NCI-H82 (cell line): Measurements from ENCODE around the gene MTURN.
A peak's percentile ranks its signal among the peaks of the same experiment; 100 is the strongest.

Experiments used
- DNase-seq: peaks from one replicate; lab custom pipeline; 2025; lab: John Stamatoyannopoulos, UW

MTURN gene

DNA sequence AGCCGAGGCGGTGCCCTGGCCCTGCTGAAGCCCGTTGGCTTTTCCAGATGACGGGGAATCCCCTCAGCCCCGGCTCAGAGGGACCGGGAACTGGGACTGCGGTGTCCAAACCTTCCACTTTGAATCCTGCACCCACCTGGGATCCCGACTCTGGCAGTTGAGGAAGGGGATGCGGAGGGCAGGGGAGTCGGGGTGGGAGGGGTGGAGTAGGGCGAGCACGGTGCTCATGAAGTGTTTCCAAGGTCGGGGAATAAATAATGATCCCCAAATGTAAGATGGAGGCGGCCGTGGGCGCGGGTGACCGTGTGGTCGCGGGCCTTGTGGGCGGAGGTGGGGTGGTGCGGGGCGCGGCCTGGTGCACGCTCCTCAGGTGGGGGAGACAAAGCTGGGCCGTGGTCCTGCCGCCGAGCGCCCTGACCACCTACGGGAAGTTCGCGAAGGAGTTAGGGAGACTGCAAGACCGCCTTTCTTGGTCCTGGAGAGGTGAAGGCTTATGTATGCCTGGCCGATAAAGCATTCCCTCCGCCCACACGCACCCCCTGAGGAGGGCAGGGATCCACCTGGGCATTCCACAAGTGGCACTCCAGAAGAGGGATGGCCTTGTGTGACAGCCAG lies 1.4 kb downstream of the MTURN start:
- peak; percentile 33 for DNase-seq

- DNase-seq, result no peak
These were observed 2.1 kb downstream of the MTURN start for GRCh38 chr7:30136743-30137485.

- no peak for DNase-seq
These were observed 5.1 kb downstream of the MTURN start for GRCh38 chr7:30139836-30140384.

DNA sequence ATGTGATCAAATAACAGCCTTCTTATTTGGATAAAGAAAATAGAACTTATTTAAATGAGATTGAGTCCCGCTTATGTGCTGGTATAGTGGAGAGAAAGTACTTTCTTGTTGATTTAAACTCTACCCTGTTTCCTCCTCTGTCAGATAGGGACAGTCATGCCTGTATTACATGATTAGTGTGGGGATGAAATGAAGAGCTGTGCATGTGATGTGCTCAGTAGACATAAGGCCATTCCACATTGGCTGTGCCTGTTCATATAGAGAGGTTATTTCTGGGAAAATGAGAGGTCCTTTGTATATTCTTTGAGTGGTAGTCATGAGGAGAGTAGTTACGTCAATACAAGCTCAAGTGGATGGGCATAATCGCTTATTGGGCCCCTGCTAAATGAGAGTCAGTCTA lies 5.7 kb downstream of the MTURN start:
- no peak for DNase-seq

DNA sequence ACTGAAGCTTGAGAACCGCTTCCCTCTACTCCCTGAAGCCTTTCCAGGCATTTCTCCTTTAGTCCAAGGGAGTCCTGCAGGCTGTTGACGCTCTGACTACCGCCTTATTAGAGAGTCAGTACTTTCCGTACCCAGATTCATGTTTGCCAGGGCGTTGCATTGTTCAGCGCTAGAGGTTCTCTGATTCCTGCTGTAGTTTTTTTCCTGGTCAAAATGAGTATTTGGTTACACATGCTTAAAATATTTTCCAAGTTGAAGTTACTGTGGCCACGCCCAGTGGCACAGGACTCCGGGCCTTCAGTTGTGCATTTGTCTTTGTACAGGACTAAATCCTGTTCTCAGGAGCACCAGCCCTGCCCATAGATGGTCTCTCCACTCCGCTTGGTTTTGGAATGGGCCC lies 7.9 kb downstream of the MTURN start:
- DNase-seq, result peak; percentile 6

GRCh38 chr7:30143748-30144251 lies 9.0 kb downstream of the MTURN start:
- peak; percentile 93 for DNase-seq

GRCh38 chr7:30144657-30145306 lies 10.0 kb downstream of the MTURN start:
- peak; percentile 43 for DNase-seq

DNA sequence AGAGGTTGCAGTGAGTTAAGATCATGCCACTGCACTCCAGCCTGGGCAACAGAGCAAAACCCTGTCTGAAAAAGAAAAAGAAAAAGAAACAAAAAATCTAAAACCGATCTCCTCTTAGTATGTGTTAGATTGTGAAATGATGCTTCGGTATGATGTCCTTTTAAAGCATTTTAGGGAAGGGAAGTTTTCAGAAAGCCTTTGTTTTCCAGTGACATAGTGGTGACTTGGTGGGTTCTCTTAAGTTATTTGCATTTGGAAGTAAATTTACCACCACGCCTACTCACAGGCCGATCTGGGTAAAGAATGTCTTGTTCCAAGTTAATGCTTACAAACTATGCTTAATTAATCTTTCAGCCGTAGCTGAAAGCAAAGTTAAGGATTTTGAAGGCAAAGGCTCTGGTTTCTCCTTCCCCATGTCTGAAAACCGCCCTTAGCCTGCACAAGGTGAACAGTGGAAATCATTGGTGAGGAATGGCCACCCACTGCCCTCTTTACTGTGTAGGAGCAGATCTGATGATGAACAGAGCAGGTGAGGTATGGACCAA lies 10.7 kb downstream of the MTURN start:
- no peak for DNase-seq

- peak; percentile 29 for DNase-seq
These were observed 11.4 kb downstream of the MTURN start for GRCh38 chr7:30146127-30146612.

DNA sequence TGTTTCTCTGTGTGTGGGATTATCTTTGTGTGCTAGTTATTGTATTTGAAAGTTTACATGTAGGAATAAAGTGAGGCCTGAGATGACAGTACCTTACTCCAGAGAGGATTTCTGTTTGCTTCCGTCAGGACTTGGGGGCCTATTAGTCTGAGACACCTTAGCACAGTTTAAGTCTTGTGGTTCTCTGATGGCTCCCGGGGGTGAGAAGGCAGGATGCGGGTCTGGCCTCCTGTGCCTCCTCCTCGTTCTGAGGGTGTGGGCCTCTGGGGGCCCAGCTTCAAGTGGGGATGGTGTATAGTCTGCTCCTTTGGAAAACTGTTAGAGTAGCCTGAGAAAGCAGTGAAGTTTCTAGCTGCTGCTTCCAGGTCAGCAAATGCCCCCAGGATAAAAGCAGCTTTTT lies 12.4 kb downstream of the MTURN start:
- no peak for DNase-seq

- DNase-seq, result no peak
These were observed 13.0 kb downstream of the MTURN start for GRCh38 chr7:30147785-30148184.

DNA sequence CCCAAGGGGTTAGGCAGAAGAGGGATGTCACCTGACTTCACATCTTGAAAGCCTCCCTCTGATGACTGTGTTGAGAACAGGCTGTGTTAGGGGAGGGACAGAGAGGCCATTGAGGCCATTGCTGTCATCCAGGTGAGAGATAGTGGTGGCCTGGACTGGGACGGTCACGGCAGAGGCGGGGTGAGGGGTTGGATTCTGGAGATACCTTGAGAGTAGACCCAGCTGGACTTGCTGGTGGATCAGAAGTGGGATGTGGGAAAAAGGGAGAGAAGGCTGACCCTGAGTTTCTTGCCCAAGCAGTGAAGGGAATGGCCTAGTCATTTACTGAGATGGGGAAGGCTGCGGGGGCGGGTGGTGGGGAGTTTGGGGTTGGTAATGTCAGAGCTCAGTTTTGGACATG lies 13.6 kb downstream of the MTURN start:
- no peak for DNase-seq

DNA sequence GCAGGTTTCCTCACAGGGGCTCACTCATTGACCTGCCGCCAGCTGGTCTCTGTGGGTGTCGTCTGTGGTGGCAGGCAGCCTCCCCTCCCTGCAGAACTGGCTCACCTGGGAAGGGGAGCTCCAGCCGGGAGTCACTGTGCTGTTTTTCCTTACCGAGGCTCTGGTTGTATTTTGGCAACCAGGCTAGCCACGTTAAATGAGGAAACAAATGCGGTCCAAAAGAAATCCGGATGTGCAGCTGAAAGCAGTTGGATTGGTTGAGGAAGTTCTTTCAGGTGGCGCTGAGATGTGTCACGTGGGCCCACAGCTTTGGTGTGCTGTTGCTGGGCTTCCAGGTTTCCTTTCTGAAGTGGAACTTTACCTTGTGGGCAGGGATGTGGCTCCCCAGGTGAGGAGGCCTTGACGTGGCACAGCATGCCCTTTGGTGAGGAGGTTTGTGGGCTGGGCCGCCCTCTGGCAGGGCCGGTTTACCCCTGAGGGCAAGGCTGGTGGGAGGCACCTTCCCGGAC lies 14.2 kb downstream of the MTURN start:
- DNase-seq, result no peak

DNA sequence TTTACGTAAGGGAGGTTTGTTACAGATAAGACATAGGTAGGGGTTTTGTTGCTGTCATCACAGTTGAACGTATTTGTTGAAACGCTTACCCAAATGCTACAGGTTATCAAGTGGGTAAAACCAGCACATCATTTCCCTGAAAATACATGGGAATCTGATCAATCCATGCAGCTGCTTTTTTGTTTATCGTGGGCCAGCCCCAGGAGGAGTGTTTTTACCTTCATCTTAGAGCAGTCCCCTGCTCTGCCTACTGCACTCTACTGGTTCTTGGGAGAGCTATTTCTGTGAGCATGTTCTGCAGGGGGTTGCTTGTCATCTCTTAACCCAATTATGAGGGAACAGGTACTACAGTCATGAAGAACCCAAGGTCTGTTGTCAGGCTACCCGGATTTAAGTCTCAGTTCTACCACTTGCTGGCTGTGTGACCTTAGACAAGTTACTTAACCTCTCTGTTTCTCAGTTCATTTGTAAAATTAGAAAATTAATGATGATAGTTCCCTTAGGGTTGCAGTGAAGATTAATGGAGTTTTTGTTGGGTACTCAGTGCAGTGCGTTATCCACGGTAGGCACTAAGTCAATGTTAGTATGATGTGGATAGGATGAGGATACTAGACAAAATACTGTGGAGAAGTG lies 15.0 kb downstream of the MTURN start:
- DNase-seq, result no peak

GRCh38 chr7:30150711-30151110 lies 15.9 kb downstream of the MTURN start:
- DNase-seq, result no peak

- peak; percentile 3 for DNase-seq
These were observed 19.4 kb downstream of the MTURN start for GRCh38 chr7:30154111-30154587.

DNA sequence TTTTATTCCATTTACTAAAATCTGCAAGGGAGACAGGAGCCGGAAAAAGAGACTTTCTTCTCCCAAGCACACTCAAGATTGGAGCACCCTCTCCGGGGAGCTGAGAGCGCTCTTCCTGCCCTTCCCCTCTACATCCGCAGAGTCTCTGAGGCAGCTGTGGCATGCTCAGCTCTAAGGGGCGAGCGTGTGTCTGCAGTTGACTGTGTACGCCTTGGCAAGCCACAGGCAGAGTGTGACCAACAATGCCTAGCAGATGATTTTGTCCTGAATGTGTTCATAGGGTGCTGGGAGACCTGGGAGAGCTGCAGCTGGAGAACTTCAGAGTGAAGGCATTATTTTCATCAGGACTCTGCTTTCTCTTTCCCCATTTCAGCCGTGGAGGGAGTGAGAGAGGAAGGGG lies 20.7 kb downstream of the MTURN start:
- no peak for DNase-seq

DNA sequence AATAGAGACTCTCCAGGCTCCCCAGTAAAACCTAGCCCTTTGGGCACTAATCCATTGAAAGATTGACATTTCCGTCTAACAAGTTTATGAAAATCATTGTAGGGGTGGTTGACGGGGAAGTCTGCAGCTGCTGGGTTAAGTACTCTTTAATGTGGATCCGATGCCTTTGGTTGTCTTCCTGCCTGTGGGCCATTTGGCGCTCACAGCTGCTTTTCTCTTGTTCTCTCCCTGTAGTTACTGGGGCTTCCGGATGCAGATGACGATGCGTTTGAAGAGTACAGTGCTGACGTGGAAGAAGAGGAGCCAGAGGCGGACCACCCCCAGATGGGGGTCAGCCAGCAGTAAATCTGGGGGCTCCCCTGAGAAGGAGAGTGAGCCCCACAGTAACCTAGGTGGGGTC lies 22.4 kb downstream of the MTURN start:
- DNase-seq, result no peak

DNA sequence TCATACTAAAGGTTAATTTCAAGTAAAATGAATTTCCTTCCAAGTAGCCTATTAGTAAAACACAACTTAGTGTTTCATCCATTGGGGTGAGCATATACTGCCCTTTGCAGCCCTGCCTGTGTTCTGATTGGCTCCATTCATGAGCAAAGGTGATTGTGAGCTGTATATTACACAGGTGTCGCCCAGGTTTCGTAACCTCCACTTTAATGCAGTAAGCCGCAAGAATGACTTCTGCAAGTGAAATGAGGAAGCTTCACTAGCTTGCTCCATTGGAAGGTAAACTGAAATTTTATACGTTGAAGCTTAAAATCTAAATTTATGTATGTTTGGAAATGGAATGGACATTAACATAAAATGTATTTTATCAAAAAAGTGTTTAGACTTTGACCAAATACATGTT lies 24.4 kb downstream of the MTURN start:
- DNase-seq, result no peak

DNA sequence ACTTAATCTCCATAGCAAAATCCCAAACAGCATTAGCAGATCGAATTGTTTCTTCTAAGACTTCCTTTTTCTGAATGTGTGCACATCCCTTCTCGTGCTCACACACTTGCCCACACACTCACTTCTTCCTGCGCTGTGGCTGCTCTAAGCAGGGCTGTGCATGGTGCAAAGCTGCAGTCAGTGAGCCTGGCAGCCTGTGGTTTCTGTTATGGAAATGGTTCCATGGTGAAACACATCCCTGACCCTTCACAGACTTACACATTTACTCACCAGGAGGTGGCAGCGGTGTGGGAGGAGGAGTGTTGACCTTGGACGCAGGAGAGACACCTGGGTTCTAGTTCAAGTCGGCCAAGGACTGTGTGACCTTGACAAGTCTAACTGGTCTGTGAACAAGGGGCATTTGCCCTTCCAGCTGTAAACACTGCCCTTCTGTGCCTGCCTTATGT lies 24.9 kb downstream of the MTURN start:
- DNase-seq, result peak; percentile 47

DNA sequence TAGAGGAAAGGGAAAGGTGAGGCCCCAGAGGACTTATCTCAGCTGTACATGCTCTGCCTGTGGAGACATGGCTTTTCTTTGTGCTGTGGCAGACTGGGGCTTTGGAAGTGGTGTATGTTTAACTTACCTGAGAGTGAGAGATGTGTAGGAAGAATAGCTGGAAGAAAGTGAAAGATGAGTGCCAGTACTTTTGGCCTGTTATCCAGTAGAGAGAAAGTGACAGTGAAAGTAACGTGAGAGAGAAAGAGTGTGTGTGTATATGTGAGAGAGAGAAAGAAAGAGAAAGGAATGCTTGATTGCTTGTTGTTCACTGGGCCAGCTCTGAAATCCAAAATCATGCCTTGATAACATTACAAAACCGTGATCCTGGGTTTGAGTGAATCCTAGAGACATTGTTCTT lies 25.5 kb downstream of the MTURN start:
- no peak for DNase-seq
